HG03025 (cell line): Measurements from ENCODE around the gene PGGT1B.

ENCODE experiments used
- ATAC-seq: cut with Tn5 transposase; IDR thresholded peaks from one replicate; pipeline ENCODE4 v1.9.1; 2021; ENCODE audit warnings: mild to moderate bottlenecking, moderate library complexity; ENCODE audit not compliant: unreplicated experiment, low FRiP score

Gene PGGT1B

GRCh38 chr5:115262321-115263077 lies at the start of gene PGGT1B:
Gene PGGT1B, minus strand, starts transcription at chr5:115262877. Its CDS starts 26 bp downstream, at chr5:115262851.
- ATAC-seq, result peak; percentile 93

DNA sequence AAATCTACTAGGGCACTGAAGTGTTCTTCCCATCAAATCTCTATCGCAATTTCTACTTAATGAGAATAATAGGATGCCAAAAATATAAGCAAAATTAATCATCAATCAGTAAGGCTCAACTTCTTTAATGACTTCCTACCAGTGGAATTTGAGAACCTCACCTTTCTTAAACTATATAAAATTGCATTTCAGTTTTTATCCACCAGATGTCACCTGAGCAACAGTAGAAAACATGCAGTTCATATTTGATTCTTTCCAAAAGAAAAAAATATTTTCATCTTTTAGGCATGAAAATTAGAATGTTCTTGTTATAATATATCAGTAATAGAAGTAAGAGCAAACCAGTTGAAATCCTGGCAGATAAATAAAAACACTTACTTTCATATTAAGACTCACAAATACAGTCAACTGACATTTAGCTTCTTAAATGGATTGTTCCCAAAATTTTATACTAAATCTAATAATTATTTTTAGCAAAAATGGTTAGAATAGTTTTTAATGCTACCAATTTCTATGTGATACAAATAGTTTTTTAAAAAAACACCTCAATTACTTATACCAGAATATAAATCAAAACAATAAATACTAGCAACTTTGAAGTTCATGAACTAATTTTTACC lies 47.2 kb upstream of the PGGT1B start:
- no peak for ATAC-seq

- ATAC-seq, result no peak
Measured at GRCh38 chr5:115308815-115309214, 46.1 kb upstream of the PGGT1B start.

DNA sequence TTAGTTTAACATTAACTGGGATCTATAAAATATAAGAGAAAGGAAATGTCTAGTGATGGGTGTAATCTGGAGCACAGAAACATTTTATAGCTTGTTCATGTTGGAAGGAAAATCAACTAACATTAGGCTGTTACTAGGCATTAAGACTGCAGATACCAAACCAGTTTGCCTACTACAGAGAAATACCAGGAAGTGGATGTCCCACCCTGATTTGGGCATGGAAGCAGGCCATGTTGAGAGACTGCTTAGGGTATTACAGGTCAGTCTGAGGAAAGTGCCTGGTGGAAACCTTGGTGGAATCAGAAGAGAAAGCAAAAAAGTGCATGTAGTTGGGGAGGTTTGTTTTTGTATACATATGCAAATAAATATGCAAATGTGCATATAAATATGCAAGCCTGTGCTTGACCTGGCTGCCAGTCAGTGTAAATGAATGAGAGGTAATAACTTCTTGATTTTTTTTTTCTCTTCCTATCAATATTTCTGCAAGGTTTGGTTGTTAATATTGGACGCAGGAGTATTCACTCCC lies 43.4 kb upstream of the PGGT1B start:
- ATAC-seq, result no peak

- no peak for ATAC-seq
Measured at GRCh38 chr5:115304496-115304895, 41.8 kb upstream of the PGGT1B start.

- ATAC-seq, result no peak
Measured at GRCh38 chr5:115298811-115299210, 36.1 kb upstream of the PGGT1B start.

GRCh38 chr5:115297031-115297430 lies 34.4 kb upstream of the PGGT1B start:
- ATAC-seq, result no peak

- peak; percentile 77 for ATAC-seq
Measured at GRCh38 chr5:115296124-115297022, 33.7 kb upstream of the PGGT1B start, which contains the start of gene CCDC112. Gene CCDC112, minus strand, starts transcription at chr5:115296654. Its CDS starts 111 bp downstream, at chr5:115296543.

DNA sequence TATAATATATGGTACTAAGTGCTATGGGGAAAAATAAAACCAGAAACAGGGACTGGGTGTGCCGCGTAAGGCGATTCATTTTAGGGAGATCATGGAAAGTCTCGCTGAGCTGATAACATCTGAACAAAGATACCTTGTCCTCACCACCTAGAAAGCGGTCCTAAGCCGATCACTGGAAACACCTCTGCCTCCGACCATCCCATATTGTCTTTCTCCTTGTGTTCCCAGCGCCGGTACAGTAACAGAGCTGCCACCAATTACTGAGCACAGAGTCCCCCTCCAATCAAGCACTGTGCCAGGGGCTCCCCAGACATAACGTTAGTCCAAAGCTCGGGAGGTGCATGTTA lies 33.1 kb upstream of the PGGT1B start:
- no peak for ATAC-seq

GRCh38 chr5:115291397-115291796 lies 28.7 kb upstream of the PGGT1B start:
- no peak for ATAC-seq

GRCh38 chr5:115289104-115289503 lies 26.4 kb upstream of the PGGT1B start:
- ATAC-seq, result no peak

- no peak for ATAC-seq
Measured at GRCh38 chr5:115284021-115284420, 21.3 kb upstream of the PGGT1B start.

GRCh38 chr5:115282131-115282530 lies 19.5 kb upstream of the PGGT1B start:
- ATAC-seq, result no peak

- no peak for ATAC-seq
Measured at GRCh38 chr5:115274584-115274983, 11.9 kb upstream of the PGGT1B start.

GRCh38 chr5:115272297-115272958 lies 9.8 kb upstream of the PGGT1B start:
- ATAC-seq, result no peak

- ATAC-seq, result no peak
Measured at GRCh38 chr5:115271295-115272050, 8.8 kb upstream of the PGGT1B start.

- ATAC-seq, result no peak
Measured at GRCh38 chr5:115267617-115268016, 4.9 kb upstream of the PGGT1B start.

DNA sequence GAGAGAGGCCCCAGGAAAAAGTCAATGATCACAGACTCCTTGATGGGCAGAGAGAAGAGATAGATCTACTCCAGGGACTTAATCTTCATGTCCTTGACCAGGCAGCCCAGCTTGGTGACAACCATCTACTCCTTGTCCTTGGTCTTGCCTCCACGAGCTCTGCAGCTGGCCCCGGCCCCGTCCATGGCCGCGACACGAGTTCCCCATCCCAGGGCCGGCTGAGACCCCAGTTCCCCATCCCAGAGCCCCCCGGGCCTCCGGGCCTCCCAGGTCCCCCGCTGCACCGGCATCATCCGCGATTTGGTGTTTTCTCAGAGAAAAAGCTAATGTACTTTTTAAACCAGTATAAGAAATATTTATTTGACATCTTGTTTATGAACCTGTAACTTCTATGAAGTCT lies 2.5 kb upstream of the PGGT1B start:
- no peak for ATAC-seq

DNA sequence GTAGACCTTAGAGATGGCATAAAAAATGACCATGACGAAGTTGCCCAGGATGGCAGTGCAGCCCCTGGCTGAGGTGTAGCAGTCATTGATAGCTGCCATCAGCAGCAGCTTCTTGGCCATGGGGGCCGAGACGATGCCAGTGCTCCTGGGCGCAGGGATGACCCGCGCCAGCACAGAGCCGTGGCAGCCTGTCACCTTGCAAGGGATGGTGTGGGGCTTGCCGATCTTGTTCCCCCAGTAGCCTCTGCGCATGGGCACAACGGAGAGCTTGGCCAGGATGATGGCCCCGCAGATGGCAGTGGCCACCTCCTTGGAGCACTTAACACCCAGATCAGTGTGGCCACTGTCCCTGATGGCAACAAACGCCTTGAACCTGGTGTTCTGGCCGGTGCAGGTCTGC lies 2.1 kb upstream of the PGGT1B start:
- ATAC-seq, result no peak

GRCh38 chr5:115263078-115263380 lies 352 bp upstream of the PGGT1B start:
- ATAC-seq, result no peak
